Measurements from ENCODE around the gene TNIP3. TPM values are rescaled to one million over a fixed set of nuclear protein-coding genes. Genes with fewer than 3 reads are reported as not detected.

Gene TNIP3
- total and polyA plus RNA-seq, 2 donors (not counting 1 experiment from before 2014, with no cell fraction given): not detected

DNA sequence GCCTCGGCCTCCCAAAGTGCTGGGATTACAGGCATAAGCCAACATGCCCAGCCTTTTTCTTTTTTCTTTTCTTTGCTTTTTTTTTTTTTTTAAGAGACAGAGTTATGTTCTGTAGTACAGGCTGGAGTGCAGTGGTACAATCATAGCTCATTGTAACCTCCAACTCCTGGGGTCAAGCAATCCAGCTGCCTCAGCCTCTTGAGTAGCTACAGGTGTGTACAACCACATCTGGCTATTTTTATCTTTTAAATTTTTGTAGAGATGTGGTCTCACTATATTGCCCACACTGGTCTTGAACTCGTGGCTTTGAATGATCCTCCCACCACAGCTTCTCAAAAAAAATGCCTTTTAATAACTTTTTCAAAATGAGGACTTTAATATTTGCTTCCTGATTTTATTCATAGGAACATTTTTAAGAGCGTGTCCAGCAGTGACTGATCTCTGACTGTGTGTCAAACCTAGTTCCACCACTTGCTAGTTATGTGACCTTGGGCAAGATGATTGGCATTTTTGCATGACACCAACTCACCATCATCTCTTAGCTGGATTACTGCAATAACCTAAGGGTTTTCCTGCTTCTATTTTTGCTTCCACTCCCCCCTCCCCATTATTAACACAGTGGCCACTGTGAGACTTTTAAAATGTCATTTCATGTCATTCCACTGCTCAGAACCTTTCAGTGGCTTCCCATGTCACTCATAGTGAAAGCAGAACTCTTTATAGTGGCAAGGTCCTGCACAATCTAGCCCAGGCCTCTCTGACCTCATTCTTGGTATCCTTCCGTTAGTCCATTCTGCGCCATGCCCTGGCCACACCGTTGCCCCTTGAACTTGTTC, 4.5 kb upstream of the TNIP3 start:
- WGBS (ENCODE audit: insufficient coverage): 83% methylated on average over 3 of the region's 6 CpGs
- ChIA-PET CTCF (no interaction called here), POLR2A (no interaction called here)
- Mint-ChIP-seq H3K4me3 (no peak overlapping the region), H3K9me3 (ENCODE audit: insufficient read depth) (no peaks in the 10 kb centered on the region), H3K27me3 (peaks cover 4% of the 10 kb centered on the region), H3K27ac (no peak overlapping the region), H3K4me1 (no peaks in the 10 kb centered on the region)
- Histone ChIP-seq H3K36me3 (replicated peaks in 1 of 2; ENCODE audit: control extremely low read depth in 1 of 2, control insufficient read depth in 1 of 2, extremely low read depth in 1 of 2, insufficient read depth in 2 of 2, low read length in 1 of 2) (no peaks in the 10 kb centered on the region), H2AFZ (ENCODE audit: insufficient read depth, low read depth, low read length, poor library complexity, severe bottlenecking) (no peak overlapping the region), H3K79me2 (ENCODE audit: control insufficient read depth, insufficient read depth, low read length) (no peaks in the 10 kb centered on the region), H3K4me1 (ENCODE audit: control insufficient read depth in 2 of 2, insufficient read depth in 2 of 2, low read length in 2 of 2) (no peaks in the 10 kb centered on the region), H3K9me3 (ENCODE audit: control extremely low read depth in 1 of 3, control insufficient read depth in 2 of 3, insufficient read depth in 1 of 3, low read length in 2 of 3) (no peaks in the 10 kb centered on the region), H3K4me2 (replicated peaks; ENCODE audit: low read depth, low read length, poor library complexity, severe bottlenecking) (no peak overlapping the region), H3K9ac (ENCODE audit: low read length) (no peak overlapping the region), H3K27ac (ENCODE audit: low read length in 2 of 2) (no peak overlapping the region), H3K4me3 (ENCODE audit: control extremely low read depth in 1 of 5, extremely low read depth in 1 of 5, insufficient read depth in 1 of 5, low read depth in 2 of 5, low read length in 4 of 5) (no peak overlapping the region), H3K27me3 (replicated peaks in 1 of 4; ENCODE audit: control extremely low read depth in 1 of 4, control insufficient read depth in 3 of 4, insufficient read depth in 4 of 4, low read length in 3 of 4) (no peaks in the 10 kb centered on the region), H4K20me1 (ENCODE audit: control insufficient read depth, insufficient read depth, low read length, poor library complexity, severe bottlenecking) (no peaks in the 10 kb centered on the region)
- TF ChIP-seq EZH2 (IDR thresholded peaks at IDR 0.05; ENCODE audit: borderline replicate concordance, insufficient read depth, low read depth, low read length, poor library complexity, severe bottlenecking): no peak
- TF ChIP-seq, protein P1, sequence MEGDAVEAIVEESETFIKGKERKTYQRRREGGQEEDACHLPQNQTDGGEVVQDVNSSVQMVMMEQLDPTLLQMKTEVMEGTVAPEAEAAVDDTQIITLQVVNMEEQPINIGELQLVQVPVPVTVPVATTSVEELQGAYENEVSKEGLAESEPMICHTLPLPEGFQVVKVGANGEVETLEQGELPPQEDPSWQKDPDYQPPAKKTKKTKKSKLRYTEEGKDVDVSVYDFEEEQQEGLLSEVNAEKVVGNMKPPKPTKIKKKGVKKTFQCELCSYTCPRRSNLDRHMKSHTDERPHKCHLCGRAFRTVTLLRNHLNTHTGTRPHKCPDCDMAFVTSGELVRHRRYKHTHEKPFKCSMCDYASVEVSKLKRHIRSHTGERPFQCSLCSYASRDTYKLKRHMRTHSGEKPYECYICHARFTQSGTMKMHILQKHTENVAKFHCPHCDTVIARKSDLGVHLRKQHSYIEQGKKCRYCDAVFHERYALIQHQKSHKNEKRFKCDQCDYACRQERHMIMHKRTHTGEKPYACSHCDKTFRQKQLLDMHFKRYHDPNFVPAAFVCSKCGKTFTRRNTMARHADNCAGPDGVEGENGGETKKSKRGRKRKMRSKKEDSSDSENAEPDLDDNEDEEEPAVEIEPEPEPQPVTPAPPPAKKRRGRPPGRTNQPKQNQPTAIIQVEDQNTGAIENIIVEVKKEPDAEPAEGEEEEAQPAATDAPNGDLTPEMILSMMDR (IDR thresholded peaks at IDR 0.05): no peak
- ATAC-seq (ENCODE audit: low read depth) (no peak), DNase-seq (no peak)
- intact Hi-C loops (cut with micrococcal nuclease): no loop called here

DNA sequence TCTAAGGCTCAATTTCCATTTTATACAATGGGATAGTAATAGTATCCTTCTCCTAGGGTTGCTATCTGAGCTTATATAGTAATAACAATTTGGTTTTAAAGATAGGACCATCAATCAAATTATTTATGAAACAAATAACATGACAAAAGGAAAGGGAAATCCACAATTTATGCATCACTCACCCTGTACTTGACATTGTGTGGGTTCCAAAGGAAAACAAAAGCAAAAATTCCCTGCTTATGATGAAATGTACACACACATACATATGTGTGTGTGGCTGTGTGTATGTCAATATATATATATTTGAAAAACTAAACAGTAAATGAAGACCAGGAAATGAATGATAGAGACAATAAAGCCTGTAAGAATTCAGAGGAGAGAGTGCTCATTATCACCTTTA, 2.9 kb upstream of the TNIP3 start:
- TF ChIP-seq, protein P1 (IDR thresholded peaks at IDR 0.05): no peak
- TF ChIP-seq EZH2 (IDR thresholded peaks at IDR 0.05; ENCODE audit: borderline replicate concordance, insufficient read depth, low read depth, low read length, poor library complexity, severe bottlenecking): no peak
- Histone ChIP-seq H3K4me2 (replicated peaks; ENCODE audit: low read depth, low read length, poor library complexity, severe bottlenecking) (no peak overlapping the region), H3K79me2 (ENCODE audit: control insufficient read depth, insufficient read depth, low read length) (no peaks in the 10 kb centered on the region), H3K36me3 (replicated peaks in 1 of 2; ENCODE audit: control extremely low read depth in 1 of 2, control insufficient read depth in 1 of 2, extremely low read depth in 1 of 2, insufficient read depth in 2 of 2, low read length in 1 of 2) (no peaks in the 10 kb centered on the region), H2AFZ (ENCODE audit: insufficient read depth, low read depth, low read length, poor library complexity, severe bottlenecking) (no peak overlapping the region), H3K27ac (ENCODE audit: low read length in 2 of 2) (no peak overlapping the region), H3K9ac (ENCODE audit: low read length) (no peak overlapping the region), H3K4me1 (ENCODE audit: control insufficient read depth in 2 of 2, insufficient read depth in 2 of 2, low read length in 2 of 2) (no peaks in the 10 kb centered on the region), H3K9me3 (ENCODE audit: control extremely low read depth in 1 of 3, control insufficient read depth in 2 of 3, insufficient read depth in 1 of 3, low read length in 2 of 3) (no peaks in the 10 kb centered on the region), H3K27me3 (replicated peaks in 1 of 4; ENCODE audit: control extremely low read depth in 1 of 4, control insufficient read depth in 3 of 4, insufficient read depth in 4 of 4, low read length in 3 of 4) (no peaks in the 10 kb centered on the region), H3K4me3 (ENCODE audit: control extremely low read depth in 1 of 5, extremely low read depth in 1 of 5, insufficient read depth in 1 of 5, low read depth in 2 of 5, low read length in 4 of 5) (no peak overlapping the region), H4K20me1 (ENCODE audit: control insufficient read depth, insufficient read depth, low read length, poor library complexity, severe bottlenecking) (no peaks in the 10 kb centered on the region)
- Mint-ChIP-seq H3K27me3 (no peaks in the 10 kb centered on the region), H3K9me3 (ENCODE audit: insufficient read depth) (no peaks in the 10 kb centered on the region), H3K4me1 (no peaks in the 10 kb centered on the region), H3K4me3 (no peak overlapping the region), H3K27ac (no peak overlapping the region)
- ATAC-seq (ENCODE audit: low read depth) (no peak), DNase-seq (no peak)
- POLR2A ChIA-PET: no interaction called here
- intact Hi-C loops (cut with micrococcal nuclease): no loop called here
- CTCF ChIA-PET: no interaction called here
